ENCODE measurements around the gene ATP6V0E1. TPM values are rescaled to one million over a fixed set of nuclear protein-coding genes. Genes with fewer than 3 reads are reported as not detected.

Gene ATP6V0E1
- total and polyA plus RNA-seq, 2 experiments from 2014 or later, result 75.9 to 250 TPM

DNA sequence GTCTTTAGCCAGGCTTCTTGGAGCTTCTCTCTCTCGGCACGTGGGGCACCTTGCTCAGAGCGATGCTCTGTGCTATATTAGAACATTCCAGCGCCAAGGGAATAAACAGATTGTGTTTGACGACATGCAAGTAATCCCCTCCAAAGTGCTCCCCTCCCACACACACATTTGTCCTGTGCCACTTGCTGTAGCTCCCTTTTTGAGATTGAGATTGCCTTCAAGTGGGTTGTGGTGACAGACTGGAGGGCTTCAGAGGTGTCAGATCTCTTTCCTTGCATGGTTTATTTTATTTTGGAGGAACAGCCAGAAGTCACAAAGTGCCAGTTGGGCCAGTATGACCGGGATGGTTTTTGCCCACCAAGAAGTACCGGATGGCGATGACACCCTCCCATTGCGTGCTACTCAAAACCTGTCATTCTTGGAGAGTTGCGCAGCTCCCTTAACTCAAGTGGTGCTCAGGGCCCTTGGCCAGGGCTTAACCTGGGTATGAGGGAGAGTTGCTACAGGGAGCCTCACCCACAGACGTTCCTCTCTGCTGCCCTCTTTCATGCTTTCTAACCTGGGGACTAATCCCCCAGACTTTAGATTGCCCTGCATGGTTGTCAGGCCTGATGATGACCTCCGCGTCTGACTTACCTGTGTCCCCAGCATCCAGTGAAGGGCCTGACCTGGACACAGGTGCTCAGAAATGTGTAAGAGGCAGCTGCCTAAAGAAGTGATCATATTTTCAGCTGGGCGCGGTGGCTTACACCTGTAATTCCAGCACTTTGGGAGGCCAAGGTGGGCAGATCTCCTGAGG is 43.1 kb upstream of the ATP6V0E1 start:
- no peaks in the 10 kb centered on the region for H3K9me3 Mint-ChIP-seq
- H3K36me3 ChIP-seq (ENCODE audit: insufficient read depth), result peaks cover 5% of the 10 kb centered on the region
- H3K27ac Mint-ChIP-seq, result peak overlapping the region; percentile 70; the same call in 1 of the 2 replicates
- no peak overlapping the region for H2AFZ ChIP-seq
- DNase-seq (ENCODE audit: low spot score), result no peak
- no peak overlapping the region for H3K27ac ChIP-seq (ENCODE audit: low read depth)
- TF ChIP-seq EZH2phosphoT487 (IDR thresholded peaks at IDR 0.05; ENCODE audit: unreplicated experiment), result no peak
- no peak for TF ChIP-seq STAT1 (IDR thresholded peaks at IDR 0.05; ENCODE audit: unreplicated experiment)
- TF ChIP-seq POLR2AphosphoS5 (IDR thresholded peaks at IDR 0.05; ENCODE audit: low read depth), result no peak
- no peak for TF ChIP-seq CREB1 (CRISPR knock-in tag; IDR thresholded peaks at IDR 0.05; ENCODE audit: low read depth)
- no peak for TF ChIP-seq JUNB (IDR thresholded peaks at IDR 0.05; ENCODE audit: unreplicated experiment)
- TF ChIP-seq, protein P1, sequence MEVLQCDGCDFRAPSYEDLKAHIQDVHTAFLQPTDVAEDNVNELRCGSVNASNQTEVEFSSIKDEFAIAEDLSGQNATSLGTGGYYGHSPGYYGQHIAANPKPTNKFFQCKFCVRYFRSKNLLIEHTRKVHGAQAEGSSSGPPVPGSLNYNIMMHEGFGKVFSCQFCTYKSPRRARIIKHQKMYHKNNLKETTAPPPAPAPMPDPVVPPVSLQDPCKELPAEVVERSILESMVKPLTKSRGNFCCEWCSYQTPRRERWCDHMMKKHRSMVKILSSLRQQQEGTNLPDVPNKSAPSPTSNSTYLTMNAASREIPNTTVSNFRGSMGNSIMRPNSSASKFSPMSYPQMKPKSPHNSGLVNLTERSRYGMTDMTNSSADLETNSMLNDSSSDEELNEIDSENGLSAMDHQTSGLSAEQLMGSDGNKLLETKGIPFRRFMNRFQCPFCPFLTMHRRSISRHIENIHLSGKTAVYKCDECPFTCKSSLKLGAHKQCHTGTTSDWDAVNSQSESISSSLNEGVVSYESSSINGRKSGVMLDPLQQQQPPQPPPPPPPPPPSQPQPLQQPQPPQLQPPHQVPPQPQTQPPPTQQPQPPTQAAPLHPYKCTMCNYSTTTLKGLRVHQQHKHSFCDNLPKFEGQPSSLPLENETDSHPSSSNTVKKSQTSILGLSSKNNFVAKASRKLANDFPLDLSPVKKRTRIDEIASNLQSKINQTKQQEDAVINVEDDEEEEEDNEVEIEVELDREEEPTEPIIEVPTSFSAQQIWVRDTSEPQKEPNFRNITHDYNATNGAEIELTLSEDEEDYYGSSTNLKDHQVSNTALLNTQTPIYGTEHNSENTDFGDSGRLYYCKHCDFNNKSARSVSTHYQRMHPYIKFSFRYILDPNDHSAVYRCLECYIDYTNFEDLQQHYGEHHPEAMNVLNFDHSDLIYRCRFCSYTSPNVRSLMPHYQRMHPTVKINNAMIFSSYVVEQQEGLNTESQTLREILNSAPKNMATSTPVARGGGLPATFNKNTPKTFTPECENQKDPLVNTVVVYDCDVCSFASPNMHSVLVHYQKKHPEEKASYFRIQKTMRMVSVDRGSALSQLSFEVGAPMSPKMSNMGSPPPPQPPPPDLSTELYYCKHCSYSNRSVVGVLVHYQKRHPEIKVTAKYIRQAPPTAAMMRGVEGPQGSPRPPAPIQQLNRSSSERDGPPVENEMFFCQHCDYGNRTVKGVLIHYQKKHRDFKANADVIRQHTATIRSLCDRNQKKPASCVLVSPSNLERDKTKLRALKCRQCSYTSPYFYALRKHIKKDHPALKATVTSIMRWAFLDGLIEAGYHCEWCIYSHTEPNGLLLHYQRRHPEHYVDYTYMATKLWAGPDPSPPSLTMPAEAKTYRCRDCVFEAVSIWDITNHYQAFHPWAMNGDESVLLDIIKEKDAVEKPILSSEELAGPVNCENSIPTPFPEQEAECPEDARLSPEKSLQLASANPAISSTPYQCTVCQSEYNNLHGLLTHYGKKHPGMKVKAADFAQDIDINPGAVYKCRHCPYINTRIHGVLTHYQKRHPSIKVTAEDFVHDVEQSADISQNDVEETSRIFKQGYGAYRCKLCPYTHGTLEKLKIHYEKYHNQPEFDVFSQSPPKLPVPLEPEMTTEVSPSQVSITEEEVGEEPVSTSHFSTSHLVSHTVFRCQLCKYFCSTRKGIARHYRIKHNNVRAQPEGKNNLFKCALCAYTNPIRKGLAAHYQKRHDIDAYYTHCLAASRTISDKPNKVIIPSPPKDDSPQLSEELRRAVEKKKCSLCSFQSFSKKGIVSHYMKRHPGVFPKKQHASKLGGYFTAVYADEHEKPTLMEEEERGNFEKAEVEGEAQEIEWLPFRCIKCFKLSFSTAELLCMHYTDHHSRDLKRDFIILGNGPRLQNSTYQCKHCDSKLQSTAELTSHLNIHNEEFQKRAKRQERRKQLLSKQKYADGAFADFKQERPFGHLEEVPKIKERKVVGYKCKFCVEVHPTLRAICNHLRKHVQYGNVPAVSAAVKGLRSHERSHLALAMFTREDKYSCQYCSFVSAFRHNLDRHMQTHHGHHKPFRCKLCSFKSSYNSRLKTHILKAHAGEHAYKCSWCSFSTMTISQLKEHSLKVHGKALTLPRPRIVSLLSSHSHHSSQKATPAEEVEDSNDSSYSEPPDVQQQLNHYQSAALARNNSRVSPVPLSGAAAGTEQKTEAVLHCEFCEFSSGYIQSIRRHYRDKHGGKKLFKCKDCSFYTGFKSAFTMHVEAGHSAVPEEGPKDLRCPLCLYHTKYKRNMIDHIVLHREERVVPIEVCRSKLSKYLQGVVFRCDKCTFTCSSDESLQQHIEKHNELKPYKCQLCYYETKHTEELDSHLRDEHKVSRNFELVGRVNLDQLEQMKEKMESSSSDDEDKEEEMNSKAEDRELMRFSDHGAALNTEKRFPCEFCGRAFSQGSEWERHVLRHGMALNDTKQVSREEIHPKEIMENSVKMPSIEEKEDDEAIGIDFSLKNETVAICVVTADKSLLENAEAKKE (CRISPR knock-in tag; IDR thresholded peaks at IDR 0.05), result no peak
- TF ChIP-seq, protein P2, sequence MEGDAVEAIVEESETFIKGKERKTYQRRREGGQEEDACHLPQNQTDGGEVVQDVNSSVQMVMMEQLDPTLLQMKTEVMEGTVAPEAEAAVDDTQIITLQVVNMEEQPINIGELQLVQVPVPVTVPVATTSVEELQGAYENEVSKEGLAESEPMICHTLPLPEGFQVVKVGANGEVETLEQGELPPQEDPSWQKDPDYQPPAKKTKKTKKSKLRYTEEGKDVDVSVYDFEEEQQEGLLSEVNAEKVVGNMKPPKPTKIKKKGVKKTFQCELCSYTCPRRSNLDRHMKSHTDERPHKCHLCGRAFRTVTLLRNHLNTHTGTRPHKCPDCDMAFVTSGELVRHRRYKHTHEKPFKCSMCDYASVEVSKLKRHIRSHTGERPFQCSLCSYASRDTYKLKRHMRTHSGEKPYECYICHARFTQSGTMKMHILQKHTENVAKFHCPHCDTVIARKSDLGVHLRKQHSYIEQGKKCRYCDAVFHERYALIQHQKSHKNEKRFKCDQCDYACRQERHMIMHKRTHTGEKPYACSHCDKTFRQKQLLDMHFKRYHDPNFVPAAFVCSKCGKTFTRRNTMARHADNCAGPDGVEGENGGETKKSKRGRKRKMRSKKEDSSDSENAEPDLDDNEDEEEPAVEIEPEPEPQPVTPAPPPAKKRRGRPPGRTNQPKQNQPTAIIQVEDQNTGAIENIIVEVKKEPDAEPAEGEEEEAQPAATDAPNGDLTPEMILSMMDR (conservative IDR thresholded peaks at IDR 0.05; ENCODE audit: low read depth in 2 of 2), result no peak
- TF ChIP-seq, protein P3, sequence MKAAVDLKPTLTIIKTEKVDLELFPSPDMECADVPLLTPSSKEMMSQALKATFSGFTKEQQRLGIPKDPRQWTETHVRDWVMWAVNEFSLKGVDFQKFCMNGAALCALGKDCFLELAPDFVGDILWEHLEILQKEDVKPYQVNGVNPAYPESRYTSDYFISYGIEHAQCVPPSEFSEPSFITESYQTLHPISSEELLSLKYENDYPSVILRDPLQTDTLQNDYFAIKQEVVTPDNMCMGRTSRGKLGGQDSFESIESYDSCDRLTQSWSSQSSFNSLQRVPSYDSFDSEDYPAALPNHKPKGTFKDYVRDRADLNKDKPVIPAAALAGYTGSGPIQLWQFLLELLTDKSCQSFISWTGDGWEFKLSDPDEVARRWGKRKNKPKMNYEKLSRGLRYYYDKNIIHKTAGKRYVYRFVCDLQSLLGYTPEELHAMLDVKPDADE (IDR thresholded peaks at IDR 0.05), result no peak
- no peak for TF ChIP-seq NANOG (IDR thresholded peaks at IDR 0.05; ENCODE audit: borderline replicate concordance)
- no peak for TF ChIP-seq ZNF331 (CRISPR knock-in tag; IDR thresholded peaks at IDR 0.05; ENCODE audit: low read depth)
- no peak for TF ChIP-seq EZH2 (IDR thresholded peaks at IDR 0.05; ENCODE audit: low read depth, unreplicated experiment)
- no peak for TF ChIP-seq ZNF114 (CRISPR knock-in tag; IDR thresholded peaks at IDR 0.05)
- TF ChIP-seq, protein P4, sequence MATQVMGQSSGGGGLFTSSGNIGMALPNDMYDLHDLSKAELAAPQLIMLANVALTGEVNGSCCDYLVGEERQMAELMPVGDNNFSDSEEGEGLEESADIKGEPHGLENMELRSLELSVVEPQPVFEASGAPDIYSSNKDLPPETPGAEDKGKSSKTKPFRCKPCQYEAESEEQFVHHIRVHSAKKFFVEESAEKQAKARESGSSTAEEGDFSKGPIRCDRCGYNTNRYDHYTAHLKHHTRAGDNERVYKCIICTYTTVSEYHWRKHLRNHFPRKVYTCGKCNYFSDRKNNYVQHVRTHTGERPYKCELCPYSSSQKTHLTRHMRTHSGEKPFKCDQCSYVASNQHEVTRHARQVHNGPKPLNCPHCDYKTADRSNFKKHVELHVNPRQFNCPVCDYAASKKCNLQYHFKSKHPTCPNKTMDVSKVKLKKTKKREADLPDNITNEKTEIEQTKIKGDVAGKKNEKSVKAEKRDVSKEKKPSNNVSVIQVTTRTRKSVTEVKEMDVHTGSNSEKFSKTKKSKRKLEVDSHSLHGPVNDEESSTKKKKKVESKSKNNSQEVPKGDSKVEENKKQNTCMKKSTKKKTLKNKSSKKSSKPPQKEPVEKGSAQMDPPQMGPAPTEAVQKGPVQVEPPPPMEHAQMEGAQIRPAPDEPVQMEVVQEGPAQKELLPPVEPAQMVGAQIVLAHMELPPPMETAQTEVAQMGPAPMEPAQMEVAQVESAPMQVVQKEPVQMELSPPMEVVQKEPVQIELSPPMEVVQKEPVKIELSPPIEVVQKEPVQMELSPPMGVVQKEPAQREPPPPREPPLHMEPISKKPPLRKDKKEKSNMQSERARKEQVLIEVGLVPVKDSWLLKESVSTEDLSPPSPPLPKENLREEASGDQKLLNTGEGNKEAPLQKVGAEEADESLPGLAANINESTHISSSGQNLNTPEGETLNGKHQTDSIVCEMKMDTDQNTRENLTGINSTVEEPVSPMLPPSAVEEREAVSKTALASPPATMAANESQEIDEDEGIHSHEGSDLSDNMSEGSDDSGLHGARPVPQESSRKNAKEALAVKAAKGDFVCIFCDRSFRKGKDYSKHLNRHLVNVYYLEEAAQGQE (IDR thresholded peaks at IDR 0.05; ENCODE audit: unreplicated experiment), result no peak
- H3K4me3 Mint-ChIP-seq, result no peak overlapping the region
- no peaks in the 10 kb centered on the region for H3K79me2 ChIP-seq (replicated peaks; ENCODE audit: insufficient read depth)
- H3K27me3 ChIP-seq (ENCODE audit: insufficient read depth), result no peaks in the 10 kb centered on the region
- H3K4me1 ChIP-seq (ENCODE audit: insufficient read depth), result peaks cover 8% of the 10 kb centered on the region; the same call in 1 of the 2 replicates
- H3K36me3 Mint-ChIP-seq (ENCODE audit: low read depth), result peaks cover 55% of the 10 kb centered on the region
- H3K4me1 Mint-ChIP-seq, result peaks cover 14% of the 10 kb centered on the region
- H3F3A ChIP-seq (replicated peaks; ENCODE audit: low read depth), result no peaks in the 10 kb centered on the region
- H3K27me3 Mint-ChIP-seq (ENCODE audit: insufficient read depth, low read depth, poor library complexity), result peaks cover 11% of the 10 kb centered on the region
- no peak for ATAC-seq
- H3K4me2 ChIP-seq, result no peak overlapping the region
- peaks cover 15% of the 10 kb centered on the region for H4K20me1 ChIP-seq (replicated peaks; ENCODE audit: insufficient read depth)
- H3K4me3 ChIP-seq, result no peak overlapping the region
- H3K9me2 ChIP-seq (ENCODE audit: insufficient read depth), result no peaks in the 10 kb centered on the region

Measured in GM23338 (cell line).